Heart left ventricle (tissue), 13 donors: ENCODE data around the gene ZBTB5.

Source experiments
- CTCF ChIP-seq, 12 donors: fragments of 200-600 bp; sonication (generic) in 4 of 12; IDR thresholded peaks; one replicate each; pipeline versions ENCODE4 v1.5.0 to v1.8.0; 2018 to 2022; ENCODE audit warnings: antibody characterized with exemption in 12 of 12, mild to moderate bottlenecking in 5 of 12
- POLR2A ChIP-seq, 2 donors: fragments of 450-650 bp; IDR thresholded peaks; one replicate each; pipeline ENCODE4 v1.6.1; 2017; ENCODE audit warnings: antibody characterized with exemption in 2 of 2, mild to moderate bottlenecking in 2 of 2, moderate library complexity in 2 of 2
- donor health status: ischemic (EF 13 %, LVEDD 7.1; RV severe dilation, severe dysfunction).
- donor health status: DM: no; HTN: yes; CAD: no.
- donor health status: DM: no; HTN: no; CAD: no.
- donor health status: ischemic (EF 25% LVEDD 6.9; RV normal size, moderate dysfunction).
- donor health status: ischemic (EF 25% LVEDD 5.7; RV mildly dilated, moderate dysfunction).
- donor health status: ischemic (EF 35%, LVEDD 5.7; RV mildly dilated, moderate dysfunction).
- donor health status: nonischemic (EF 11% LVEDD 7.7; RV severe dilation, severe dysfunction).
- donor health status: DM: yes; HTN: yes; CAD: no.
- donor health status: PGD.
- donor health status: ischemic (EF 29% LVEDD 5.4; RV normal size, mild dysfunction).
- donor health status: nonischemic (EF 23%, LVEDD 6.1; RV moderate dilation, normal function).

GRCh38 chr9:37501957-37502596, 36.8 kb upstream of the ZBTB5 start:
- TF ChIP-seq CTCF (IDR thresholded peaks at IDR 0.05) (no peak), POLR2A (IDR thresholded peaks at IDR 0.05) (no peak)
